KMS-11 (cell line): ENCODE data around the gene ITGB3.

Experiments
- H2AFZ ChIP-seq: fragments of 200-600 bp; sonication (generic); 2 replicates; pipeline ENCODE4 v1.6.1; 2016; ENCODE audit warnings: antibody characterized with exemption, mixed run types, low read depth
- H3K27ac ChIP-seq: fragments of 200-600 bp; sonication (generic); 2 replicates; pipeline ENCODE4 v1.6.1; 2016; ENCODE audit warnings: mild to moderate bottlenecking, mixed run types
- H3K27me3 ChIP-seq: fragments of 200-600 bp; sonication (generic); 2 replicates; pipeline ENCODE4 v1.6.1; 2017; ENCODE audit warnings: mild to moderate bottlenecking, low read depth, mixed run types, moderate library complexity; ENCODE audit not compliant: insufficient read depth
- H3K36me3 ChIP-seq: fragments of 200-600 bp; sonication (generic); 2 replicates; pipeline ENCODE4 v1.6.1; 2017; ENCODE audit warnings: mild to moderate bottlenecking, mixed run types; ENCODE audit not compliant: insufficient read depth
- H3K4me1 ChIP-seq: fragments of 200-600 bp; sonication (generic); 2 replicates; pipeline ENCODE4 v1.6.1; 2016; ENCODE audit warnings: mild to moderate bottlenecking, low read depth, mixed run types; ENCODE audit not compliant: poor library complexity, severe bottlenecking
- H3K4me2 ChIP-seq: fragments of 200-600 bp; sonication (generic); 2 replicates; pipeline ENCODE4 v1.7.0; 2016; ENCODE audit warnings: mild to moderate bottlenecking, mixed run types
- H3K4me3 ChIP-seq: fragments of 200-600 bp; sonication (generic); IDR thresholded peaks from 2 replicates; pipeline ENCODE4 v1.6.1; 2017; ENCODE audit warnings: low read depth, low read length, mixed read lengths; ENCODE audit not compliant: insufficient read depth
- H3K79me2 ChIP-seq: fragments of 200-600 bp; sonication (generic); 2 replicates; pipeline ENCODE4 v1.6.1; 2016; ENCODE audit warnings: low read depth, mixed run types; ENCODE audit not compliant: insufficient read depth
- H3K9ac ChIP-seq: fragments of 200-600 bp; sonication (generic); 2 replicates; pipeline ENCODE4 v1.6.1; 2016; ENCODE audit warnings: mild to moderate bottlenecking, mixed run types
- H4K20me1 ChIP-seq: fragments of 200-600 bp; sonication (generic); 2 replicates; pipeline ENCODE4 v1.6.1; 2016; ENCODE audit warnings: mild to moderate bottlenecking, mixed run types; ENCODE audit not compliant: insufficient read depth
- CTCF ChIP-seq: fragments of 200-600 bp; sonication (generic); conservative IDR thresholded peaks from 2 replicates; pipeline ENCODE4 v1.6.1; 2017; ENCODE audit warnings: low read depth, mild to moderate bottlenecking, antibody characterized with exemption, low read length, moderate library complexity, mixed read lengths

Gene ITGB3

DNA sequence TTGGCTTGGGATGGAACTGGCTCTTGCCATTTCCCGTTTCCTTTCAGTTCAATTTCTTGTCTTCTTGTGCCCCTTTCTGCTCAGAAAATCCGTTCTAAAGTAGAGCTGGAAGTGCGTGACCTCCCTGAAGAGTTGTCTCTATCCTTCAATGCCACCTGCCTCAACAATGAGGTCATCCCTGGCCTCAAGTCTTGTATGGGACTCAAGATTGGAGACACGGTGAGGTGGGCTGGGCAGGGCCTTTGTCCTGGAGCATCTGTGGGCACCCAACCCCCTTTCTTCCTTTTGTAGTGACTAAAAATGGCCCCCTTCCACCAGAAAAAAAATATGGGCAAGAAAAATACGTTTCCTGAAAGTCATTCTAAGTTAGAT is 37.2 kb downstream of the ITGB3 start:
- H3K4me2 ChIP-seq = no peak overlapping the region
- TF ChIP-seq CTCF = no peak
- no peak overlapping the region for H3K9ac ChIP-seq
- H4K20me1 ChIP-seq = no peaks in the 10 kb centered on the region
- no peaks in the 10 kb centered on the region for H3K79me2 ChIP-seq
- H3K27ac ChIP-seq = no peak overlapping the region
- H3K36me3 ChIP-seq = no peaks in the 10 kb centered on the region
- H2AFZ ChIP-seq = no peak overlapping the region
- no peak overlapping the region for H3K4me3 ChIP-seq
- no peaks in the 10 kb centered on the region for H3K27me3 ChIP-seq
- H3K4me1 ChIP-seq = no peaks in the 10 kb centered on the region

- no peak for TF ChIP-seq CTCF
- no peak overlapping the region for H3K27ac ChIP-seq
These were observed 37.7 kb downstream of the ITGB3 start for GRCh38 chr17:47291242-47291873.

DNA sequence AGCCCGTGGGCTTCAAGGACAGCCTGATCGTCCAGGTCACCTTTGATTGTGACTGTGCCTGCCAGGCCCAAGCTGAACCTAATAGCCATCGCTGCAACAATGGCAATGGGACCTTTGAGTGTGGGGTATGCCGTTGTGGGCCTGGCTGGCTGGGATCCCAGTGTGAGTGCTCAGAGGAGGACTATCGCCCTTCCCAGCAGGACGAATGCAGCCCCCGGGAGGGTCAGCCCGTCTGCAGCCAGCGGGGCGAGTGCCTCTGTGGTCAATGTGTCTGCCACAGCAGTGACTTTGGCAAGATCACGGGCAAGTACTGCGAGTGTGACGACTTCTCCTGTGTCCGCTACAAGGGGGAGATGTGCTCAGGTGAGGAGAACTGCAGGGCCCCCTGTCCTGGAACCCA is 38.6 kb downstream of the ITGB3 start:
- no peak overlapping the region for H3K4me3 ChIP-seq
- H3K4me2 ChIP-seq = no peak overlapping the region
- no peak overlapping the region for H3K9ac ChIP-seq
- no peaks in the 10 kb centered on the region for H3K27me3 ChIP-seq
- no peaks in the 10 kb centered on the region for H3K36me3 ChIP-seq
- H3K27ac ChIP-seq = no peak overlapping the region
- no peaks in the 10 kb centered on the region for H3K79me2 ChIP-seq
- H3K4me1 ChIP-seq = no peaks in the 10 kb centered on the region
- TF ChIP-seq CTCF = no peak
- no peak overlapping the region for H2AFZ ChIP-seq
- H4K20me1 ChIP-seq = no peaks in the 10 kb centered on the region

More at GRCh38 chr17:47291242-47291873, 37.7 kb downstream of the ITGB3 start:
- H3K9ac ChIP-seq = no peak overlapping the region
- H3K27me3 ChIP-seq = no peaks in the 10 kb centered on the region
- no peak overlapping the region for H3K4me3 ChIP-seq
- no peaks in the 10 kb centered on the region for H3K79me2 ChIP-seq
- H2AFZ ChIP-seq = no peak overlapping the region
- no peak overlapping the region for H3K4me2 ChIP-seq
- H4K20me1 ChIP-seq = no peaks in the 10 kb centered on the region
- no peaks in the 10 kb centered on the region for H3K4me1 ChIP-seq
- H3K36me3 ChIP-seq = no peaks in the 10 kb centered on the region

GRCh38 chr17:47295037-47295873 is 41.6 kb downstream of the ITGB3 start:
- no peak overlapping the region for H3K9ac ChIP-seq
- H3K79me2 ChIP-seq = no peaks in the 10 kb centered on the region
- H3K27me3 ChIP-seq = no peaks in the 10 kb centered on the region
- no peak overlapping the region for H3K4me2 ChIP-seq
- no peak overlapping the region for H3K27ac ChIP-seq
- no peaks in the 10 kb centered on the region for H4K20me1 ChIP-seq
- no peak for TF ChIP-seq CTCF
- no peak overlapping the region for H3K4me3 ChIP-seq
- H3K36me3 ChIP-seq = no peaks in the 10 kb centered on the region
- no peaks in the 10 kb centered on the region for H3K4me1 ChIP-seq
- no peak overlapping the region for H2AFZ ChIP-seq
